ENCODE measurements around the gene PAXX.

The PAXX gene

DNA sequence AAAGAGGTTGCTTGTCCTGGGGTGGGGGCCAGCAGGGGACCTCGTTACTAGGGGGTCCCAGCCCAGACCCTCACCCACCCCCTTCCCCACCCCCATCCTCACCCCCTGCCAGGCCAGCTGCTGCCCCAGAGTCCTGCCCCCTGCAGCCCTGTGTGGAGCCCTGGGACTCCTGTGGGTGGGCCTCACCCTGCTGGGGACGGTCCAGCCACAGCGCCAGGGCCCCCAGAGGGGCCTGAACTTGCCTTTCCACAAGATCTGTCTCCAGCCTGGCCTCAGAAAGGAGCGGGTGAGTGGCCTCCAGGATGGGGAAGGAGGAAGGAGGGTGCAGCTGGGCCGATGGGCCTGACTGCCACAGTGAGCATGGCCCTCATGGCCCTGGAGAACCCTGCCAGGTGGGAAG lies 22.4 kb upstream of the PAXX start:
- no peak overlapping the region for H2AFZ ChIP-seq (ENCODE audit: low read length)
- no peaks in the 10 kb centered on the region for H3K36me3 ChIP-seq (ENCODE audit: insufficient read depth, low read length)
- no peak overlapping the region for H3K4me2 ChIP-seq (ENCODE audit: low read length)
- H3K4me1 ChIP-seq (ENCODE audit: insufficient read depth, low read length, severe bottlenecking): peaks cover 5% of the 10 kb centered on the region
- H3K9me2 ChIP-seq (ENCODE audit: low read depth, low read length): no peaks in the 10 kb centered on the region
- peaks cover 4% of the 10 kb centered on the region; the same call in 1 of the 2 replicates for H3K27me3 ChIP-seq (ENCODE audit: insufficient read depth, low read length)
- TF ChIP-seq EZH2 (IDR thresholded peaks at IDR 0.05; ENCODE audit: borderline replicate concordance, low read length): no peak
- TF ChIP-seq, protein P1, sequence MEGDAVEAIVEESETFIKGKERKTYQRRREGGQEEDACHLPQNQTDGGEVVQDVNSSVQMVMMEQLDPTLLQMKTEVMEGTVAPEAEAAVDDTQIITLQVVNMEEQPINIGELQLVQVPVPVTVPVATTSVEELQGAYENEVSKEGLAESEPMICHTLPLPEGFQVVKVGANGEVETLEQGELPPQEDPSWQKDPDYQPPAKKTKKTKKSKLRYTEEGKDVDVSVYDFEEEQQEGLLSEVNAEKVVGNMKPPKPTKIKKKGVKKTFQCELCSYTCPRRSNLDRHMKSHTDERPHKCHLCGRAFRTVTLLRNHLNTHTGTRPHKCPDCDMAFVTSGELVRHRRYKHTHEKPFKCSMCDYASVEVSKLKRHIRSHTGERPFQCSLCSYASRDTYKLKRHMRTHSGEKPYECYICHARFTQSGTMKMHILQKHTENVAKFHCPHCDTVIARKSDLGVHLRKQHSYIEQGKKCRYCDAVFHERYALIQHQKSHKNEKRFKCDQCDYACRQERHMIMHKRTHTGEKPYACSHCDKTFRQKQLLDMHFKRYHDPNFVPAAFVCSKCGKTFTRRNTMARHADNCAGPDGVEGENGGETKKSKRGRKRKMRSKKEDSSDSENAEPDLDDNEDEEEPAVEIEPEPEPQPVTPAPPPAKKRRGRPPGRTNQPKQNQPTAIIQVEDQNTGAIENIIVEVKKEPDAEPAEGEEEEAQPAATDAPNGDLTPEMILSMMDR (IDR thresholded peaks at IDR 0.05; ENCODE audit: low read length): no peak
- H3K79me2 ChIP-seq (ENCODE audit: insufficient read depth, low read length): no peaks in the 10 kb centered on the region
- H3K27ac ChIP-seq (ENCODE audit: low read depth, low read length, poor library complexity, severe bottlenecking): no peak overlapping the region
- H3F3A ChIP-seq (ENCODE audit: insufficient read depth, low read length): no peaks in the 10 kb centered on the region
- no peaks in the 10 kb centered on the region for H3K9me3 ChIP-seq (ENCODE audit: low read length)
- H4K20me1 ChIP-seq (ENCODE audit: insufficient read depth, low read length): no peaks in the 10 kb centered on the region
- H3K4me3 ChIP-seq (ENCODE audit: low read depth, low read length, poor library complexity, severe bottlenecking): no peak overlapping the region
- no peak overlapping the region for H3K9ac ChIP-seq (ENCODE audit: low read length)

- Histone ChIP-seq H4K20me1 (ENCODE audit: insufficient read depth, low read length) (no peaks in the 10 kb centered on the region), H3K9ac (ENCODE audit: low read length) (no peak overlapping the region), H3K4me2 (ENCODE audit: low read length) (no peak overlapping the region), H3K36me3 (ENCODE audit: insufficient read depth, low read length) (no peaks in the 10 kb centered on the region), H2AFZ (ENCODE audit: low read length) (no peak overlapping the region), H3K79me2 (ENCODE audit: insufficient read depth, low read length) (no peaks in the 10 kb centered on the region), H3K9me2 (ENCODE audit: low read depth, low read length) (no peaks in the 10 kb centered on the region), H3K4me1 (ENCODE audit: insufficient read depth, low read length, severe bottlenecking) (peaks cover 5% of the 10 kb centered on the region), H3K4me3 (ENCODE audit: low read depth, low read length, poor library complexity, severe bottlenecking) (no peak overlapping the region), H3K27ac (ENCODE audit: low read depth, low read length, poor library complexity, severe bottlenecking) (no peak overlapping the region), H3K27me3 (ENCODE audit: insufficient read depth, low read length) (peaks cover 4% of the 10 kb centered on the region; the same call in 1 of the 2 replicates), H3F3A (ENCODE audit: insufficient read depth, low read length) (no peaks in the 10 kb centered on the region), H3K9me3 (ENCODE audit: low read length) (no peaks in the 10 kb centered on the region)
- no peak for TF ChIP-seq EZH2 (IDR thresholded peaks at IDR 0.05; ENCODE audit: borderline replicate concordance, low read length)
- TF ChIP-seq, protein P1 (IDR thresholded peaks at IDR 0.05; ENCODE audit: low read length): no peak
Observed at GRCh38 chr9:136970361-136970760, 21.9 kb upstream of the PAXX start.

GRCh38 chr9:136971746-136972145 lies 20.5 kb upstream of the PAXX start:
- no peak overlapping the region for H3K9ac ChIP-seq (ENCODE audit: low read length)
- no peak overlapping the region for H3K4me3 ChIP-seq (ENCODE audit: low read depth, low read length, poor library complexity, severe bottlenecking)
- no peaks in the 10 kb centered on the region for H4K20me1 ChIP-seq (ENCODE audit: insufficient read depth, low read length)
- H3K4me1 ChIP-seq (ENCODE audit: insufficient read depth, low read length, severe bottlenecking): no peaks in the 10 kb centered on the region
- no peaks in the 10 kb centered on the region for H3K9me3 ChIP-seq (ENCODE audit: low read length)
- H3K27me3 ChIP-seq (ENCODE audit: insufficient read depth, low read length): peaks cover 4% of the 10 kb centered on the region; the same call in 1 of the 2 replicates
- H3K79me2 ChIP-seq (ENCODE audit: insufficient read depth, low read length): no peaks in the 10 kb centered on the region
- TF ChIP-seq, protein P1 (IDR thresholded peaks at IDR 0.05; ENCODE audit: low read length): no peak
- no peak for TF ChIP-seq EZH2 (IDR thresholded peaks at IDR 0.05; ENCODE audit: borderline replicate concordance, low read length)
- H3K4me2 ChIP-seq (ENCODE audit: low read length): no peak overlapping the region
- H2AFZ ChIP-seq (ENCODE audit: low read length): no peak overlapping the region
- H3F3A ChIP-seq (ENCODE audit: insufficient read depth, low read length): no peaks in the 10 kb centered on the region
- H3K27ac ChIP-seq (ENCODE audit: low read depth, low read length, poor library complexity, severe bottlenecking): no peak overlapping the region
- no peaks in the 10 kb centered on the region for H3K9me2 ChIP-seq (ENCODE audit: low read depth, low read length)
- H3K36me3 ChIP-seq (ENCODE audit: insufficient read depth, low read length): no peaks in the 10 kb centered on the region

All from OCI-LY1 (cell line).